IMR-90 (cell line): ENCODE measurements around the gene CEP68.

Experiments
- CEBPB ChIP-seq: IDR thresholded peaks from 2 replicates; pipeline ENCODE4 v1.6.1; 2012; ENCODE audit warnings: low read depth, low read length, improper control_type of control experiment
- CTCF ChIP-seq: conservative IDR thresholded peaks from 2 replicates; pipeline ENCODE4 v1.5.1; 2012; ENCODE audit warnings: mild to moderate bottlenecking, low read depth, low read length, improper control_type of control experiment

- TF ChIP-seq CTCF (no peak), CEBPB (no peak)
Observed at GRCh38 chr2:65067806-65068553, 11.8 kb downstream of the CEP68 start.
